Stimulated activated CD4-positive, alpha-beta T cell treated with anti-CD3 and anti-CD28 coated beads, Interleukin-1b, Interleukin-23, amount 100 ng/mL, for 1 hour (primary cell): ENCODE measurements around the gene SPRY1.

Source experiments
- DNase-seq, 2 donors: peaks; one replicate each; pipeline ENCODE4 v3.0.0-alpha.2; 2020; ENCODE audit warnings: low read depth in 2 of 2

SPRY1 gene

GRCh38 chr4:123443401-123444289 is 47.0 kb downstream of the SPRY1 start:
- DNase-seq, result no peak

GRCh38 chr4:123444290-123444731 is 47.7 kb downstream of the SPRY1 start:
- no peak for DNase-seq

DNA sequence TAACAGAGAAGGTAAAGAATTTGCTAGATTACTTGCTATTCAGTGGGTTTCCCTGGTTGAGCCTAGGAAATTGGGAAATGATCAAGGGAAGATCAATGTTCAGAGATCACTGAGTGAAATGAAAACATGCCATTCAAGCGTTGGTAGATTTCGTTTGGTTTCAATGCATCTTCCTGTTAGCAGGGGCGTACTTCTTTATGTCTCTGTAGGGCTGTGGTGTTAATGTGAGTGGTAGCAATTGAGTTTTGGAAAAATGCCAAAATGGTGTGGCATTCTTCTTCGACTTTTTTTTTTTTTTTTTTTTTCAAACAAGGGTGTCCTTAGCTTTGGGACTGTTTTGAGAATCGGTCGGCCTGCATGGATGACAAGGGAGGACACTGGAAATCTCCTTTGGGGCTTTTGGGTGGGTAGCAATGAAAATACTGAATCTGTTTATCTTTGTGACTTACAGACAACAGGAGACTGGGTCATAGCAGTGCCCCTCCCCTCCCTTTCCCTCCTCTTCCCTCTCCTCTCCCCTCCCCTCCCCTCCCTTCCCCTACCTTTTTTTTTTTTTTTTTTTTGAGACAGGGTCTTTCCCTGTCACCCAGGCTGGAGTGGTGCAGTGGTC is 50.4 kb downstream of the SPRY1 start:
- no peak for DNase-seq

DNA sequence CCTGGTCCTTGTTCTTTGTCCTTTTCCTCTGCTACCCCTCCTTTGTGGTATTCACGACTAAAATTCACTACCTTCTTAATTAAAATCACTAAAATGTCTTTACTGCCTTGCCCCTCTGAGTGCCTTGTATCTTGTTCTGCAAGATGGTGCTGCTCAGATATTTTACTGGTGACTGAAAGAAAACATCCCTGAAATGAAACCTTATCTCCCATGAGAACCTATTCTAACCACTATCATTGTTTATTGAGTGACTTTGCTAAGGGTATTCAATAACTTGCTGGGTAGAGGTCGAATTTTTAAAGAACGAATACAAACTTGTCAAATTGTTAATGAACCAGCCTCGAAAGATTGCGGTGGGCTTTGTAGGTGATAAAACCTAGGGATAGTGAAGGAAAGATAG is 52.8 kb downstream of the SPRY1 start:
- no peak for DNase-seq

GRCh38 chr4:123449780-123450179 is 53.2 kb downstream of the SPRY1 start:
- no peak for DNase-seq

DNA sequence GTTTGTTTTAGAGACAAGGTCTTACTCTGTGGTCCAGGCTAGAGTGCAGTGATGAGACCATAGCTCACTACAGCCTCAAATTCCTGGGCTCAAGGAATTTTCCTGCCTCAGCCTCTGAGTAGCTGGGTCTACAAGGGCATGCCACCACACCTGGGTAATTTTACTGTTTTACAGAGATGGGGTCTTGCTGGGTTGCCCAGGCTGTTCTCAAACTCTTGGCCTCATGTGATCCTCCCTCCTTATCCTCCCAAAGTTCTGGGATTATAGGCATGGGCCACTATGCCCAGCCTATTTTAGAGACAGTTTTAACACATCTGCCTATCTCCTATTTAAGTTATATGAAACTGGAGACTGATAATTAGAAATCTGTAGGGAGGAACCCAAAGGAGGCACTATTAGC is 53.8 kb downstream of the SPRY1 start:
- no peak for DNase-seq

GRCh38 chr4:123452616-123453015 is 56.0 kb downstream of the SPRY1 start:
- DNase-seq, result no peak

DNA sequence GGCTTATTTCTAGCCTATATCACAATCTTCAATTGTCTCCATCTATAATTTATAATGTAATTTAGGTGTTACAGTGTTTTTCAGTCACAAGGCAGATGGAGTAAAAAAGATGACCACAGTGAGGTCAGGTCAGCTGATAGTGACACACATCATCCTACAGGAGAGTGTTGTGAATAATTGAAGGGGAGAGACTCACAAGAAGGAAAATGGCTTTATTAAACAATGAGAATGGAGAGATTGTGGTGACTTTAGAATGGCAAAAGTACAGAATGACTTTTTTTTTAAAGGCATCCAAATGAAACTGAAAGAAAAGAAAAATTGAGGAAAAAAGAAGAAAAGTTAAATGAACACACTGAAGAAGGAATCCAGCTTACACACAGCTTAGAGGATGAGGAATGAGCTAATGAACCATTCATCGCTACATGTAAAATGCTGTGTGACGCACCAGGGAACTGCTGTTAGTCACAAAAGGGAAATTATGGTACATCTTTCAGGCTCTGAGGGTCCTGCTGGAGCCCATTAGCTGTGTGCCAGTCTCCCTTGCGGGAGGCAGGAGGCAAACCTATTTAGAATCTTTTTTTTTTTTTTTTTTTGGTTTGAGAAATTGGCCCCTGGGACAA is 56.6 kb downstream of the SPRY1 start:
- DNase-seq, result no peak
